ENCODE results near the gene CDHR5.

GRCh38 chr11:567629-568292, 57.0 kb downstream of the CDHR5 start:
- TF ChIP-seq CTCF (conservative IDR thresholded peaks at IDR 0.05 in 1 of 2, IDR thresholded peaks at IDR 0.05 in 1 of 2; ENCODE audit: low read depth in 1 of 2, low read length in 2 of 2), result no peak
- no peak for TF ChIP-seq EZH2 (IDR thresholded peaks at IDR 0.05; ENCODE audit: low read length, missing control alignments)

All from fibroblast of lung (primary cell).